HG03354 (cell line): ENCODE data around the gene NCKAP5.

Experiments
- ATAC-seq: cut with Tn5 transposase; IDR thresholded peaks from one replicate; pipeline ENCODE4 v1.9.1; 2021; ENCODE audit warnings: mild to moderate bottlenecking; ENCODE audit not compliant: unreplicated experiment, poor library complexity, severe bottlenecking

The NCKAP5 gene

DNA sequence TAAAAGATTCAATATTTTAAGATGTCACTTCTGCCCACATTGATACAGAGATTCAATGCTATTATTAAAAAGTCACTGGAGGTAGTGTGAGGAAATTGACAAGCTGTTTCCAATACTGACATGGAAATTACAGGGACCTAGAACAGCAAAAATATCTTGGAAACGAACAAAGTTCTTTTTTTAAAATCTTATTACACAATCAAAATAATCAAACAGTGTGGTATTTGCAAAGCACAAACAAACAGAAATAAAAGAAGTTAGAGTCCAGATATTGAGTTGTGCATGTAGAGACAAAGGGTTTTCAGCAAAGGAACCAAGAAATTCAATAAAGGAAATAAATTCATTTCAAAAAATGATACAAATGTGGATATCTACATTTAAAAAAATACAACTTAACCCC is 369.6 kb downstream of the NCKAP5 start:
- no peak for ATAC-seq

DNA sequence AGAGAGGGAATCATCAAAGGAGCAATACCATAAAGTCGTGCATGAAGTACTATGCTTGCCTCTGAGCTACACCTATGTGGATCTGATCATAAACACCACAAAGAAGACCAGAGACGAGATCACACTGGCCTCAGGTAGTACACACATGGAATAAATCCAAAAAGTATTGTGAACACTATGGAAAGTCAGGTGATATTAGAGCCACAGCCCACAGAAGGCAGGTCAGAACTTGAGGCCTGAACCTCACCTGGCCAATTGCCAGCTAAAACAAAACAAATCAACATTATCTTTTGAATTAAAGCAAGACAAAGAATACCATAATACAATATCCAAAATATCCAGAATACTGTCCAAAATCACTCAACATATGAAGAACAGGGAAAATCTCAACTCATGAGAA is 371.1 kb downstream of the NCKAP5 start:
- no peak for ATAC-seq

DNA sequence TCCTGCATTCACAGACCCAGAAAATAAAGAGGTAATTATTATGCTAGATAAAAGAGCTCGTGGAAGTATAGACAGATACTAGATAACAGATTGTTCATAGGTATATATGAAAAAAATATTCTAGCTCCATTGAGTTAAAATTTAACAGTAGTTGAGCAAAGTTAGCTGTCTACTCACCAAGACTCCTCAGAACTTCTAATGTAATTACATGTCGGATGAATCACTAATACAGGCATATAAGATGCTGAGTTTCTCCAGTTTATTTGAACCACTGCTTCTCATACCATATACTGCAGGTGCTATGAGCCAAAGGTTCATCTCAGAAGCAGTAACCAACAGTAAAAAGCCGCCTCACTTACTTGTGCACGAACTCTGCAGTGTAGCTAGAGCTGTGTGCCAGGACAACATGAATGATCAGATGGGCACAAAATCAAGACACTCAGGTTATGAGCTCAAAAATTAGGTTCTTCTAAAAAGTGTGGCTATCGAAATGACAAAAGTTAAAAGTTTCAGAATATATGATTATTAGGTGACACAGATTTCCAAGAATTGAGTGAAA is 373.4 kb downstream of the NCKAP5 start:
- no peak for ATAC-seq

DNA sequence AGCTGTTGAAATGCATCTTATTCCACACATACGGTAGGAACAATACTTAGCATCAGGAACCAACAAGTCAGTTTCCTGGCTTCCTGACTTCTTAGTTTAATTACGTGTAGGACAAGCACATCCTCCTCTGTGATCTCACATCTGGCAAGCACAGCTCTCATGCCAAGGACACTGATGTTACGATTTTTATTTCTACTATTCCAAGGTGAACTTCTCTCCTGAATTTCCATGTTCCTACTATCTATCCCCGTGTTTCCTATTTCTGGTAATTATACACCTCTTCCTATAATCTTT is 374.0 kb downstream of the NCKAP5 start:
- ATAC-seq, result no peak

DNA sequence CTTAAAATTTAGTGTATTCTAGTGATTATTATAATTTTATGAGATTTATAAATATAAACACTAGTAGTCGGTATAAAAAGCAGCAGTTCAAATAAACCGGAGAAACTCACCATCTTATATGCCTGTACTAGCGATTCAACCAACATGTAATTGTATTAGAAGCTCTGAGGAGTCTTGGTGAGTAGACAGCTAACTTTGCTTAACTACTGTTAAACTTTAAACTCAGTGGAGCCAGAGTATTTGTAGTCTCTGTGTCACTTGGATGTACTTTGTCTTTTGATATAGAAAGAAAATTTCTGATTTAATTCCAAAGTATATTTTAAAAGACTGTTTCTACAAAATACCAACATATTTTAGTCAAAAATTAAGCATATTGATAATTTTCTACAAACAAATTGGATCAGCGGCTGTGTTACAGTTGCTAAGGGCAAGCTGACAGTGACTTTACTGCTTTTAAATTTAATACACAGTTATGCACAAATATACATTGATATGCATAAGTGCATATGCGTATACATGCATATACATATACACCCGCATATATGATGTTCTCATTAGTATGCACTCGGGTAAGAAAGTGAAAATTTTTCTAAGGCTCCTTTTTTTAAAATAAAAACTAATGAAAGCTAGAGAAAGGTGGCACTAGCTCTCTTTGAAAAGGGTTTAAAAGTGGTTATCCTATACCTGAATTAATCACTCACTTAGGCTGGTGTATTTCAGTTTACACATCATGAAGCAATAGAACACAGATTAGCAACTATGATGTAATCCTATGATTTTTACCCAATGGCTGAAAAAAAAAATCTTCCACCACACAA is 374.5 kb downstream of the NCKAP5 start:
- ATAC-seq, result no peak

DNA sequence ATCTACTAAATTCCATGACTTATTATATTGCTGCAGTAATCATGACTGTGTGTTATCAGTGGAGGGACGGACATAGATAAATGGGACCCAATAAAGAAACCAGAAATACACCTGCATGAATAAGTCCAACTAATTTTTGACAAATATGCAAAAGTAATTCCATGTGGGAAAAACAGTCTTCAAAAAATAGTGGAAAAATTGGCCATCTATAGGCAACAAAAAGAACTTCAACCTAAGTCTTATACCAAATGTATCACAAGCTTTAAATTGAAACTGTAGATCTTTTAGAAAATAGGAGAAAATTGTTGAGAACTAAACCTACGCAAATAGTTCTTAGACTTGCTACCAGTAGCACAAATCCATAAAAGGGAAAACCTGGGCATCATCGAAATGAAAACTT is 376.2 kb downstream of the NCKAP5 start:
- ATAC-seq, result no peak

DNA sequence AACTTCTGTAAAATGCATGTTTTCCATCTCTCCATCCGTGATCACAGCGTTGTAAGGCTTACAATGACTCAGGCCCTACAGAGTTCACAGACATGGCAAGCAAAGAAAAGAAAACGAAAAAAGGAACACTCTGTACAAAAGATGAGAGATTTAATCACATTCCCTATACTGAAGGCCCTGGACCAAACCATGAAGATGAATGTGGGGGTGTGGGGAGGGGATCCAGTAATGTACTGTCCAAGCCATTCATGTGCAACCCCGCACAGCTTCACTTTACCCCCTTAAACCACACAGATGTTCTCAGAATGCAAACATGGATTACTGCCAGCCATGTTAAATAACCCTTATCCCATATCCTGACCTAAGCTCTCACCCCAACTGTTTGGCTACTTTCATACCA is 391.1 kb downstream of the NCKAP5 start:
- no peak for ATAC-seq

DNA sequence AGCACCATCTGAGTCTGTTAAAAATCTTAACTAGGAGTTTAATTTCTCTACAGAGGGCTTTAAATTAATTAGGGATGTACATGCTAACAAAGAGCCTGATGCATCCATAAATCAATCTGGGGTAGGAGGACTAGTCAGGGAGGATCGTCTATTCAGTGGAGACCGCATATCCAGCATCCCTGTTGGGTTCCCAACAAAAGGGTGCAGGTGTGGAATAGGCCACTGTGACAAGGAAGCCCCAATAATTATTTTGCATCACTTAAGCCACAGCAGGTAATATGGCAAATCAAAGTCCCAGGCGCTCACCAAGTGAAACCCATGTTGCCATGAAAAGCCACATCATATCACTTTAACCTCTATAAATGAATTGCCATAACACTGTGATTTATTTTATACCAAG is 392.3 kb downstream of the NCKAP5 start:
- no peak for ATAC-seq

DNA sequence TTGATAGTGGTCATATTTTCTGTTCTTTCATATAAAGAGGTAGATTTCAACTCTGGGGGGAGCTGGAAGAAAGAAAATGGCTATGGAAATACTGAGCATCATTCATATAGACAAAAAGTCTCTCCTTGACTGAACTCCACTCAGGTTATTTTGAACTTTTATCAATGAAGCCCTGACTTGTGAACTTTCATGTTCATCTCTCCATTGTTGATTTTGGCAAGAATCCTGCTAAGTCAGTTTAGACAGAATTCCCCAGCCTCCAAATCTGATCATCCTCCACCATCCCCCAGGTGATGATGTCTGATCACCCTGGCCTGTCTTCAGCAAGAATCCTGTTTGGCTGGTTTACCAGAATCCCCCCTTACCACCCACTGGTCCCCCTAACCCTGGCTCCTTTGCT is 395.0 kb downstream of the NCKAP5 start:
- ATAC-seq, result no peak

DNA sequence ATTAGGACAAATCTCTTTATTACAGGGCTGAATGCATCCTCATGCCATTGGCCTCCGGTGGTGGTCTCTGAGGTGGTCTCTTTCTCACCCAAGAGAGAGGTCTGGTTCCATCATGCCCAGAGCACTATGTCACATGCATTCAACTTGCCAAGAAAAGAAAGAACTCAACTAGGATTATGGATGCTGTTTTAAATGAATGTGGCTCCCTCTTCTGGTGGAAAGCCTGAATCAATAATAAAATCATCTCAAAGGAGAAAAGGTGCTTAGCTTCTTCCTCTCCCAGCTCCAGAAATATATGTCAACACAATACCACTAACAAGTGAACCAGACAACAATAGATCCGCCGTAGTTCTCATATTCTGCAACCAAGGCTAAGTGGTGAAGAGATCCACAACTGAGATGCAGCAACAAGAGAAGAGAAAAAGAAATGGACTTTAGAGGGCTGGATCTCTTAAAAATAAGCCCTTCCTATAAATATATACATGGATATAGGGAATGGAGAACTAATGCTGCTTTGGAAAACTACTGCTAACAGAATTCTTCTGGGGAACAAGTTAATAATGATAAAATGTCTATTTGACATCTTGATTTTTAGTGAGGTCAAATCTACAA is 396.8 kb downstream of the NCKAP5 start:
- peak; percentile 55 for ATAC-seq

DNA sequence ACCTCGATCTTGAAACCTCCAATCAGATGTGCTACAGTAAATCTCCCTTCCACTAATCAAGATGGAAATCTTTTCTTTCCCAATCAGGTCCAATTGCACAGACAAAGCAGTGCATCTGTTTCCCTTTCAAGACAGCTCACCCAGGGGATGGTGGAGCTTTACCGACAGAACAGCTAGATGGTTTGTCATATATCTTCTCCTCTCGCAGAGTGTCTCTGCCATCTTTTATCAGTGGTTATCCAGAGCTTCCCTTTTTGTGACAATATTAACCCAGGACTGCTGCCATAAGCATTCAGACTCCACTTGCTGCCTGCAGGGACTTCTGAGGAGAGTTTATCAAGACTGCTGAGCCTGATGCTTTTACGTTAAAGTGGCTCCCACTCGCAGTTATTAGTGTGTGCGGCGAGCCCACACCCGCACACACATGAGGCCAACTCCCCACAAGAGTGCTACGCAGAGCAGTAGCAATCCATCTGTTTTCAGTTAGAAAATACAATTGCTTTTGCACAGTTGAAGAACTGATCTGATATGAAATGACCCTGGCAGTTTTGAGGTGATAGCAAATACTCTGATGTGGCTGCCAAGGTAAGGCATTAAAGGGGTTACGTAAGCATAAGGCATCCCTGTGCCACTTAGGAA is 398.9 kb downstream of the NCKAP5 start:
- no peak for ATAC-seq

DNA sequence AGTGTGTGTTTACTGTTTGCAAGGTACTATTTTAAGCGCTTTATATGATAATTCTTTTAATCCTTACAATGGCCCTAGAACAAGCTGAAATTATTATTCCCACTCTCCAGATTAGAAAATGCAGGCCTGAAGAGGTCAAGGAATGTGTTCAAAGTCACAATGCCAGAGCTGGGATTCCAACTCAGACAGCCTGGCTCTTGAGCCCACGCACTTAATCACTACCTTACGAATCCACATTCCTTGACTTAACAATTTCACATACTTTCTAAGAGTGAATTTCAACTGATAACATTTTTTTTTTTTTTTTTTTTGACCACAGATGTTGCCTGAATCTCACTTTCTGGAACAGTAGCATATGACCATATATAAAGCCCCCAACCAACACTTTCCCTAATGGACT is 400.3 kb downstream of the NCKAP5 start:
- no peak for ATAC-seq

DNA sequence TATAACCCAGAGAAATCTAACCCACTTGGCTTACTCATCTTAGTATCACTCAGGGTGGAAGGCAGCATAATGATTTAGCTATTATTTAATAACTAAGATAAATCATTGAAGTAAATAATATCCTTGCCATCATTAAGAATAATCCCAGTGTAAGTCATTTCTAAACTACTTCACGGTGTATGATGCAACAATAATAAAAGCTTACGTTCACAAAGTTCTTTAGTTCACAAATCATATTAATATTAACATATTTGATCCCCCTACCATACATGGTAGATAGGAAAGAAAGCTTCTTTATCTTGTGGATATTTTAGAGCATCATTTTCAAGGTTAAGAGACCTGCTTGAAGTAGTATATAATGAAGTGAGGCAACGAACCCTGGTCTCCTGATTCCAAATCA is 401.0 kb downstream of the NCKAP5 start:
- ATAC-seq, result no peak

DNA sequence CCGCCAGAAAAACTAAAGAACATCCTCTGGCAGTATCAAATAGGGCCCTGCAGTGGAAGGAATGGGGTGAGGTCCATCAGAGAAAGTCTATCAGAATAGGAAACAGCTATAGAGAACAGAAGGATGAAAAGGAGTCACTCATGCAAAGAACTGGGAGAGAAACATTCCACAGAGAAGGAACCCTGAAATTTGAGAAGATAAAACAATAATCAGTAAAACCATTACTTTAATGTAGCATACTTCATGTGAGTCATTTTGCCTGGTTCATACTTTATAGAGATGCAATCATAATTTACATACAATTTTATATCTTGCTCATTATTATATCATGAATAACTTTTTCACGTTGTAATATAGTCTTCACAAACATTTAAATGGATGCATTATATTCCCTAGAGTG is 402.2 kb downstream of the NCKAP5 start:
- ATAC-seq, result no peak

DNA sequence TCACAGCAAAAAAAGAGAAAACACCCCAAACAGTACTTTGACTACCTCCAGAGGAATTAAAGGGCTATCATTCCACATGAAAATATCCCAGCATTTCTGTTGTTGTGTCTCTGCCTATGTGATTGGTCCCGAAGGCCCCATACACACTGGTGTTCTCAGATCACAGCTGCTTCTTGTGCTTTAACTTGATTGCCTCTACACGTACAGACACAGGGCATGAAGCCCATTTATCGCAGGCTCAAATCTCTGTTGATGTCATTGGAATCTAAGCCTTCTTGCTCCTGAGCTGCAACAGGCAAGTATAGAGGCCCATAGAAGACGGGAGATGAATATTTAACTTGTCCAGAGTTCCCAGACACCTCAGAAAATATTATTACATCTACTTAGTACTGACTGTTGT is 405.2 kb downstream of the NCKAP5 start:
- ATAC-seq, result no peak

DNA sequence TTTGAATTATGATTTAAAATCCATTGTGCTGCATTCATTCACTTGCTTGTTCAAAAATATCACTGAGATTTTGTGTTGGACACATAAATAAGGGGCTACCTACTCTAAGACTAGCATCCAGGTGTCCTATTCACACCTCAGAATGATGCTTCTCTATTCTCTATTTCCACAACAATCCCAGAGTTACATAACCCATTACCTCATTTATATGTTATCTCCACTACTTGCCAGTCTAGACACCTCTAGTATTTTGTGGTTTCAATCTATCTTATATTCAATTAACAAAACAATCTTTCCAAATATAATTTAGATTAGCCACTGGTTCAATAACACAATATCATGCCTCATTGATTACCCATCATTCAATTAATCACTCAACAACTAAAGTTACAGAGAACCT is 409.8 kb downstream of the NCKAP5 start:
- ATAC-seq, result no peak

DNA sequence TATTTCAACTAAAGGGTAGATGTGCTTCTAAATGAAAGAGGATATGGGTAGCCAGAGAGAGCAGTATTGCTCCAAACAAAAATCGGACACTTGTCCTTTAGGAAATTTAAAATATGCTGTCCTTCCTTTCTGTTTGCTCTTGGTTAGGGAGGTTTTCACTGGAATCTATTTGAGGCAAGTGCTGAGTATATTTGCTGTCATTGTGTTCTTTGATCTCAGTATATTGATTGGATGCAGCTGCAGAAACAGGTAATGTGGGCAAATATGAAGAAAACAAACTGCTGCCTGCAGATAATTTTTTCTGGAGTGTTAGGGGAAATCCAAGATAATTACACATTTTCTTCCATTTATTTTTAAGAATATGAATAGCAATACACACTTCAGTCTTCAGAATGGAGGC is 410.2 kb downstream of the NCKAP5 start:
- ATAC-seq, result no peak

DNA sequence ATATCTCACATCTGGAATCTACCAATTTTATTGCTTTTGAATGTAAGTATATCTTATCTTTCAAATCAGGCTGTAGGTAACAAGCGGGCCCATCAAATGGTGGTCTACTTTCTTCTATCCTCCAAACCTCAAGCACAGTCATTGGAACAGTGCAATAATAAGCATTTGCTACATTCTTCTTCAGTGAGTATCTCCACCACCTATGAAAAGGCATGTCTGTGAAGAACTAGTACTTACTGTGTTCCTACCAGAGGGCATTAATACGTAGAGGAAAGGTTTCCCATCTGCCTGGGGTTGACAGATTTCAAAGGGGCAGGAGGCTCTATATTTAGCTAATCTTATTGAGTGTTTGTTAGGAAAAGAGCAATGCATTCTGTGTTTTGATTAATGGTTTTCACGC is 411.1 kb downstream of the NCKAP5 start:
- no peak for ATAC-seq

DNA sequence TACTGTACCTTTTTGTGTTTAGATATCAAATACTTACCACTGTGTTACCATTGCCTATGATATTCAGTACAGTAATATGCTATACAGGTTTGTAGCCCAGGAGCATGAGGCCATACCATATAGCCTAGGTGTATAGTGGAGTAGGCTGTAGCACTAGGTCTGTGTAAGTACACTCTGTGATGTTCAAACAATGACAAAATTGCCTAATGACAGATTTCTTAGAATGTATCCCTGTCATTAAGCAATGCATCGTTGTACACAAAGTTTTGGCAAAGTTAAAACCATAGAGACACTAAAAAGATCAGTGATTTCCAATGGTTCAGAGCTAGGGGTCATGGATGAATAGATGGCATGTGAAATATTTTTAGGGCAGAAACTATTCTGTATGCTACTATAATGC is 415.5 kb downstream of the NCKAP5 start:
- no peak for ATAC-seq

DNA sequence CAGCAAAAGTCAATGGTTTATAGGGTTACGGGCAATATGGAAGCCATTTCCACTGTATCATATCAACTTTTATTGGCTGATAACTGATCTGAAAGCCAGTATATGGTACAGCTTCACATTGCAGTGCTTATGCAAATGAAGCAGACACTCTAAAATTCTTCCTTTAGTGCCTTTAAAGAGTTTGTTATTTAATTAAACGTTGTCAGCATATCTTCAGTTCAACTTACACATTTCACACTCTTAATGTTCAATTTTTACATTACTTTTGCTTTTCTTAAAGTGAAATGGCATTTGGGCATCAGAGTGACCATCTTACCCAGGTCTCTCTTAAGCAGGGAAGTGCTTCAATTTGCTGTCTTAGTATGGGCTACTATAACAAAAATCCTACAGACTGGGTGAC is 420.1 kb downstream of the NCKAP5 start:
- no peak for ATAC-seq

DNA sequence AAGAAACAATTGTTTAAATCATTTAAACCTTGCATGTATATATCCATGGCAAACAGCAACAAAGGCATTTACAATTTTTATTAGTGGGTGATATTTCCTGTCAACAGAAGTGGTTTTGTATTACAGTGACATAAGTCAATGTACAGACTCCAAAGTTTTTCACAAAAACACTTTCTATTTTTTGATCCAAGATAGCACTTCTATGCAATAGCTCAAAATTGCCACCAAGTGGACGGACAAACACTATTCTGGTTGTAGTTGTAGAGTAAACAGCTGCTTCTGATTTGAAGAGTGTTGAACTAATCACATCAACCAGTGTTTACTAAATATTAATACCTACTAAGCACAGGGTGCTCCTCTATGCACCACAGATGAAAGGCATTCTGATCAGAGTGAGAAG is 421.4 kb downstream of the NCKAP5 start:
- no peak for ATAC-seq
